Breast epithelium (tissue), 4 donors: Measurements from ENCODE around the gene FDX1. TPM values are rescaled to one million over a fixed set of nuclear protein-coding genes. Genes with fewer than 3 reads are reported as not detected.
A peak's percentile ranks its signal among the peaks of the same experiment; 100 is the strongest.

Source experiments
- DNase-seq, 2 donors: peaks; one replicate each; pipeline ENCODE4 v3.0.0-alpha.2; 2019; ENCODE audit warnings: low spot score in 2 of 2
- H3K27ac ChIP-seq, 2 donors: fragments of 200-600 bp; sonication (generic) in 1 of 2; one replicate each; pipeline ENCODE4 v1.5.1; 2016 to 2019; ENCODE audit warnings: mild to moderate bottlenecking in 1 of 2
- H3K27me3 ChIP-seq, 2 donors: fragments of 200-600 bp; sonication (generic) in 1 of 2; one replicate each; pipeline versions ENCODE4 v1.5.1 to v1.6.0; 2017 to 2019; ENCODE audit warnings: control low read depth in 1 of 2, mild to moderate bottlenecking in 1 of 2
- H3K36me3 ChIP-seq: fragments of 200-600 bp; one replicate; pipeline ENCODE4 v1.5.1; 2019
- H3K4me1 ChIP-seq, 2 donors: fragments of 200-600 bp; sonication (generic); one replicate each; pipeline ENCODE4 v1.5.1; 2016 to 2019; ENCODE audit warnings: control low read depth in 1 of 2
- H3K4me3 ChIP-seq, 3 donors: fragments of 200-600 bp; sonication (generic); 1 replicate in 2 of 3; 2 replicates in 1 of 3; pipeline ENCODE4 v1.5.1; 2016 to 2019; ENCODE audit warnings: mild to moderate bottlenecking in 3 of 3, moderate library complexity in 2 of 3
- H3K9me3 ChIP-seq, 2 donors: fragments of 200-600 bp; sonication (generic) in 1 of 2; one replicate each; pipeline ENCODE4 v1.5.1; 2016 to 2019; ENCODE audit warnings: control low read depth in 1 of 2
- CTCF ChIP-seq, 3 donors: fragments of 450-650 bp; IDR thresholded peaks; one replicate each; pipeline ENCODE4 v1.5.1; 2016 to 2017; ENCODE audit warnings: antibody characterized with exemption in 3 of 3, mild to moderate bottlenecking in 3 of 3, moderate library complexity in 3 of 3
- POLR2A ChIP-seq: fragments of 450-650 bp; IDR thresholded peaks from one replicate; pipeline ENCODE4 v1.6.1; 2016; ENCODE audit warnings: antibody characterized with exemption, mild to moderate bottlenecking, moderate library complexity
- POLR2AphosphoS5 ChIP-seq, 3 donors: sonication (generic); formaldehyde crosslinking; IDR thresholded peaks; one replicate each; pipeline ENCODE4 v1.6.1; 2017; ENCODE audit warnings: antibody characterized with exemption in 3 of 3
- intact Hi-C: fragments of 100-400 bp; cut with DNase I; formaldehyde crosslinking; loops from one replicate; pipeline ENCODE4 v1.15.1; 2023; ENCODE audit warnings: low total_unique reads
- total RNA-seq, 3 donors: library from RNA; depleted of rRNA; stranded (reverse); fragments of >200 nt; gene quantifications; one replicate each; pipeline ENCODE4 v1.1.0, GENCODE V29; 2016

The FDX1 gene
- total RNA-seq, 3 donors from 2014 or later = 12.5 to 18.3 (median 15.2) TPM

- Histone ChIP-seq H3K4me3 (no peak overlapping the region), H3K36me3 (no peaks in the 10 kb centered on the region), H3K9me3 (no peaks in the 10 kb centered on the region), H3K27ac (no peak overlapping the region), H3K27me3 (no peaks in the 10 kb centered on the region), H3K4me1 (no peaks in the 10 kb centered on the region)
- TF ChIP-seq POLR2AphosphoS5 (IDR thresholded peaks at IDR 0.05) = no peak
- TF ChIP-seq CTCF (IDR thresholded peaks at IDR 0.05) = no peak
- TF ChIP-seq POLR2A = no peak
- no peak for DNase-seq
- intact Hi-C loops = no loop called here
Measured at GRCh38 chr11:110470716-110471115, 41.0 kb downstream of the FDX1 start.

- Histone ChIP-seq H3K4me1 (no peaks in the 10 kb centered on the region), H3K27me3 (no peaks in the 10 kb centered on the region), H3K36me3 (no peaks in the 10 kb centered on the region), H3K27ac (no peak overlapping the region), H3K9me3 (no peaks in the 10 kb centered on the region), H3K4me3 (no peak overlapping the region)
- TF ChIP-seq POLR2A (no peak), CTCF (IDR thresholded peaks at IDR 0.05) (no peak), POLR2AphosphoS5 (IDR thresholded peaks at IDR 0.05) (no peak)
- no peak for DNase-seq
- intact Hi-C loops = no loop called here
Measured at GRCh38 chr11:110471371-110471770, 41.6 kb downstream of the FDX1 start.

- peak overlapping the region in 1 of 2 donors; percentile 35 for H3K27ac ChIP-seq
- TF ChIP-seq CTCF (IDR thresholded peaks at IDR 0.05) = no peak
Measured at GRCh38 chr11:110472858-110473257, 43.1 kb downstream of the FDX1 start.

GRCh38 chr11:110473706-110474105 is 44.0 kb downstream of the FDX1 start:
- no peak overlapping the region for H3K4me3 ChIP-seq
- H3K27me3 ChIP-seq = no peaks in the 10 kb centered on the region
- H3K36me3 ChIP-seq = no peaks in the 10 kb centered on the region
- TF ChIP-seq POLR2A (no peak), CTCF (IDR thresholded peaks at IDR 0.05) (no peak), POLR2AphosphoS5 (IDR thresholded peaks at IDR 0.05) (no peak)
- intact Hi-C loops = no loop called here
- no peak for DNase-seq
- H3K9me3 ChIP-seq = no peaks in the 10 kb centered on the region
- H3K27ac ChIP-seq = peak overlapping the region in 1 of 2 donors; percentile 35
- H3K4me1 ChIP-seq = no peaks in the 10 kb centered on the region

More at GRCh38 chr11:110472858-110473257, 43.1 kb downstream of the FDX1 start:
- Histone ChIP-seq H3K4me1 (no peaks in the 10 kb centered on the region), H3K36me3 (no peaks in the 10 kb centered on the region), H3K9me3 (no peaks in the 10 kb centered on the region), H3K27me3 (no peaks in the 10 kb centered on the region), H3K4me3 (no peak overlapping the region)
- DNase-seq = no peak
- intact Hi-C loops = no loop called here

GRCh38 chr11:110474578-110474977 is 44.8 kb downstream of the FDX1 start:
- no peak for TF ChIP-seq POLR2AphosphoS5 (IDR thresholded peaks at IDR 0.05)
- no peak for DNase-seq
- Histone ChIP-seq H3K4me1 (peaks cover 0 to 7% of the 10 kb centered on the region in 2 donors), H3K4me3 (no peak overlapping the region), H3K9me3 (no peaks in the 10 kb centered on the region), H3K27ac (no peak overlapping the region), H3K27me3 (no peaks in the 10 kb centered on the region), H3K36me3 (no peaks in the 10 kb centered on the region)
- intact Hi-C loops = no loop called here

GRCh38 chr11:110475671-110476070 is 45.9 kb downstream of the FDX1 start:
- intact Hi-C loops = no loop called here
- no peaks in the 10 kb centered on the region for H3K36me3 ChIP-seq

More at GRCh38 chr11:110475671-110476070, 45.9 kb downstream of the FDX1 start:
- no peaks in the 10 kb centered on the region for H3K9me3 ChIP-seq
- DNase-seq = no peak
- H3K4me1 ChIP-seq = peaks cover 0 to 10% of the 10 kb centered on the region in 2 donors
- no peak for TF ChIP-seq POLR2A
- no peak for TF ChIP-seq CTCF (IDR thresholded peaks at IDR 0.05)
- TF ChIP-seq POLR2AphosphoS5 (IDR thresholded peaks at IDR 0.05) = no peak
- no peak overlapping the region for H3K27ac ChIP-seq
- H3K4me3 ChIP-seq = no peak overlapping the region
- H3K27me3 ChIP-seq = no peaks in the 10 kb centered on the region
